ENCODE results near the gene DNMT1.
"Not testable (repeated sequence)": the region's sequence is repeated elsewhere in the genome, so short reads cannot be mapped to it uniquely, and the experiment has no call there.

Gene DNMT1

DNA sequence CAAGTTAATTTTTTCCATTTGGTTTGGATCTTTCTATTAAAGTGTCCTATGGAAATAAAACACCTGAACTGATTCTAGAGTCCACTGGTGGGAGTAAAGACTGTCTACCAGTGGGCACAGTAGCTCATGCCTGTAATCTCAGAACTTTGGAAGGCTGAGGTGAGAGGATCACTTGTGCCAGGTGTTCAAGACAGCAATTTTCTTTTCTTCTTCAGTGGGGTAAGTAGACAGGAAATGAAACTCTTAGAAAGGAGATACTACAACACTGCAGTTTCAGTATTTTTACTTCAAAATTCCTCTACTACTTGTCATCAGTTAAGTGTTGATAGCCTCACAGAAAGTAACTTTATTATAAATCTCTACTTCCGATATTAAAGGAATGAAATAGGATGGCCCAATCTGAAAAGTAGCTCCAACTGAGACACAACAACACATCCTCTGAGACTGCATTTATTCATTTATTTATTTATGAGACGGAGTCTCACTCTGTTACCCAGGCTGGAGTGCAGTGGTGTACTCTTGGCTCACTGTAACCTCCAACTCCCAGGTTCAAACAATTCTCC is 26.3 kb downstream of the DNMT1 start:
- TF ChIP-seq, protein P1, sequence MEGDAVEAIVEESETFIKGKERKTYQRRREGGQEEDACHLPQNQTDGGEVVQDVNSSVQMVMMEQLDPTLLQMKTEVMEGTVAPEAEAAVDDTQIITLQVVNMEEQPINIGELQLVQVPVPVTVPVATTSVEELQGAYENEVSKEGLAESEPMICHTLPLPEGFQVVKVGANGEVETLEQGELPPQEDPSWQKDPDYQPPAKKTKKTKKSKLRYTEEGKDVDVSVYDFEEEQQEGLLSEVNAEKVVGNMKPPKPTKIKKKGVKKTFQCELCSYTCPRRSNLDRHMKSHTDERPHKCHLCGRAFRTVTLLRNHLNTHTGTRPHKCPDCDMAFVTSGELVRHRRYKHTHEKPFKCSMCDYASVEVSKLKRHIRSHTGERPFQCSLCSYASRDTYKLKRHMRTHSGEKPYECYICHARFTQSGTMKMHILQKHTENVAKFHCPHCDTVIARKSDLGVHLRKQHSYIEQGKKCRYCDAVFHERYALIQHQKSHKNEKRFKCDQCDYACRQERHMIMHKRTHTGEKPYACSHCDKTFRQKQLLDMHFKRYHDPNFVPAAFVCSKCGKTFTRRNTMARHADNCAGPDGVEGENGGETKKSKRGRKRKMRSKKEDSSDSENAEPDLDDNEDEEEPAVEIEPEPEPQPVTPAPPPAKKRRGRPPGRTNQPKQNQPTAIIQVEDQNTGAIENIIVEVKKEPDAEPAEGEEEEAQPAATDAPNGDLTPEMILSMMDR (IDR thresholded peaks at IDR 0.05; ENCODE audit: extremely low read depth, insufficient read depth, missing control alignments), result no peak
- in situ Hi-C loops (cut with MboI; ENCODE audit: low pct_unique_long_range_greater_than_20kb, low sequenced_read_pairs, unreplicated experiment), result no loop called here
- no peak for DNase-seq (ENCODE audit: low spot score)

DNA sequence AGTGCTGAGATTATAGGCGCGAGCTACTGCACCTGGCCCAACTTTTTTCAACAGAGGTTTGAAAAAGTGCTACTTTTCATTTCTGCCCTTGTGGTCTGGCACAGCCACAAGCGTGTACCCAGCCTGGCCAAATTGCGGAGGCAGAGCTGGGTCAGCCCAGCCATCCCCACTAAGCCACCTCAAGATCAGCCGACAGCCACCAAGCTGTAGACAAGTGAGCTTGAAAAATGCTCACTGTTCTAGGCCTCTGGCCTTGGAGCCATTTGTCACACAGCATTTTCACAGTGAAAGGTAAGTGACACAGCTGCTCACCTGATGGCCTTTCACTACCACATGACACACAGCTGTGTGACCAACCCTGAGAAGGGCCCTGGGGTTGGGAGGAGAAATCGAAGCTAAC is 27.3 kb downstream of the DNMT1 start:
- DNase-seq (ENCODE audit: low spot score), result no peak
- TF ChIP-seq, protein P1 (IDR thresholded peaks at IDR 0.05; ENCODE audit: extremely low read depth, insufficient read depth, missing control alignments), result no peak
- in situ Hi-C loops (cut with MboI; ENCODE audit: low pct_unique_long_range_greater_than_20kb, low sequenced_read_pairs, unreplicated experiment), result no loop called here

DNA sequence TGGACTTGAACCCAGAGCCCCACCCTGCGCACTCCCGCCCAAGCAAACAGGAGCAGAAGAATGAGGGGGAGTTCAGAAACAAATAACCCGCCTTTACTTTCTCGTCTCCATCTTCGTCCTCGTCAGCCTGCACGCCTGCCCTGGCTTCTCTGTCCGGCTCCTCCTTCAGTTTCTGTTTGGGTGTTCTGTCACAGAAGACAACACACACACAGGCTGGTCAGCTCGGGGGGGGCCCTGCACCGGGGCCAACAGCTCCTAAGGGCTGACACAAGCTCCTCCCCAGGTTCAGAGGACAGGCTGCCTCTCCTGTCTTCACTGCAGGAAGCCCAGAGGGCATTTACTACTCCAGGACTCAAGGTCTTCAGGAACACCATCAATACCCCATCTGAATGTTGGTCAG is 28.3 kb downstream of the DNMT1 start:
- DNase-seq (ENCODE audit: low spot score); in situ Hi-C loops (cut with MboI; ENCODE audit: low pct_unique_long_range_greater_than_20kb, low sequenced_read_pairs, unreplicated experiment): not testable (repeated sequence)

DNA sequence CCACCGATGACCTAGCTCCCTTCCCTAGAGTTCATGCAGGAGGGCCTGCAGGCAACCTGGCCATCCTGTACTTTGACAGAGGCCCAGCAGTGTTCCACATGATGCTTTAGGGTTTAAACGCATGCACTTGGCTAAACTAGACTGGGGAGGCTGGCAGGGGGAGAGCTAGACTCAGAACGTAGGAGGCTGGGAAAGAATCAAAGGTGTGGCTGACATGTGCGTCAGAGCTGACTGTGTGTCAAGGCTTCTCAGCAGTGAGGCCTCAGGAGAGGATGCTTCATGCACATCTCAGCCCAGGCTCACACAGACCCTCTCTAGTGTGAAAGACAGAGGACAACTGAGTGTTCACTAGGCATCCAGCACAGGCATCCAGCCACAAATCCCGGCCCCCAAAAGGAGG is 28.7 kb downstream of the DNMT1 start:
- TF ChIP-seq, protein P1 (IDR thresholded peaks at IDR 0.05; ENCODE audit: extremely low read depth, insufficient read depth, missing control alignments), result no peak
- DNase-seq (ENCODE audit: low spot score), result no peak
- in situ Hi-C loops (cut with MboI; ENCODE audit: low pct_unique_long_range_greater_than_20kb, low sequenced_read_pairs, unreplicated experiment), result no loop called here

DNA sequence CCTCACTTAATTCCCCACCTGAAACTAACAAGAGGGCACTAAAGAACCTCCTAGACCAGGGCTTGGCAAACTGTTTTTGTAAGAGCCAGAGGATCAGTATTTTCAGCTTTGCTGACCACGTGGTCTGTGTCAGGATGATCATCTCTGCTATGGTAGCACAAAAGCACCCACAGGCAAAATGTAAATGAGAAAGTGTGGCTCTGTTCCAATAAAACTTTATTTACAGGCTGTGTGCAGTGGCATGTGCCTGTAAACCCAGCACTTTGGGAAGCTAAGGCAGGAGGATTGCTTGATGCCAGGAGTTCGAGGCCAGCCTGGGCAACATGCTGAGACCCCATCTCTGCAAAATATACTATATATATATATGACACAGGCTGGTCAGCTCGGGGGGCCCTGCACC is 31.2 kb downstream of the DNMT1 start:
- in situ Hi-C loops (cut with MboI; ENCODE audit: low pct_unique_long_range_greater_than_20kb, low sequenced_read_pairs, unreplicated experiment), result no loop called here
- TF ChIP-seq, protein P1 (IDR thresholded peaks at IDR 0.05; ENCODE audit: extremely low read depth, insufficient read depth, missing control alignments), result no peak
- DNase-seq (ENCODE audit: low spot score), result no peak

DNA sequence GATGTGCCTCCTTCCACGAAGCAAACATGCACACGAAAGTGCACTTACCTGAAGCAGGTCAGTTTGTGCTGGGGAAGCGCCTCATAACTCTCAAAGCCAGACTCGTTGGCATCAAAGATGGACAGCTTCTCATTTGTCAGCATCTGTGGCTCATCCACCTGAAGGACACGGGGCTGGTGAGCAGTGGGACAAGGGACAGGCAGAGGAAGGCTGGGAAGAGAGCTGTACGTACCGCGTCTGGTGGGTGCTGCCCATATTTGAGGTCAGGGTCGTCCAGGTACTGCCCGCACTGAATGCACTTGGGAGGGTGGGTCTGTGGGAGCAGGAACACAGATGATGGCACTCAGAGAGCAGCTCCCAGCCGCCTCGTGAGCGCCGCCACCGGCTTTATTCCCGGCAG is 35.1 kb downstream of the DNMT1 start:
- in situ Hi-C loops (cut with MboI; ENCODE audit: low pct_unique_long_range_greater_than_20kb, low sequenced_read_pairs, unreplicated experiment), result no loop called here
- TF ChIP-seq, protein P1 (IDR thresholded peaks at IDR 0.05; ENCODE audit: extremely low read depth, insufficient read depth, missing control alignments), result no peak
- DNase-seq (ENCODE audit: low spot score), result no peak

DNA sequence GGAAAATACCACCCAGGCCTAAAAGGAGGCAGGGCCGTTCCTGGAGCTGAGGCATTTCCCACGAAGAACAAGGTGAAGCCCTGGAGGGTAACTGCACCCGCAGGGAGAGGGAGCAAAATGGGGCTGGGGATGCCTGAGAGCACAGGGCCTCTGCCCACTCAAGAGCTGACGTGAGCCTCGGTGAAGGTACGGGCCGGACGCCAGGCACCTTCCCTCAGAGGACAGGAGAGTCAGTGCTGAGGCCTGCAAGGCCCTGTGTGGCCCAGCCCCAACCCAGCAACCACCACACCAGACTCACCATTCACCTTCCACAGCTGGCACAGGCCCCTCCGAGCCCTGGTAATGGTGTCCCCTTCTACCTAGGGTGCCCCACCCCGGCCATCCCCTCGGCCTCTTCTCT is 36.3 kb downstream of the DNMT1 start:
- in situ Hi-C loops (cut with MboI; ENCODE audit: low pct_unique_long_range_greater_than_20kb, low sequenced_read_pairs, unreplicated experiment), result no loop called here
- DNase-seq (ENCODE audit: low spot score), result no peak
- TF ChIP-seq, protein P1 (IDR thresholded peaks at IDR 0.05; ENCODE audit: extremely low read depth, insufficient read depth, missing control alignments), result no peak

Measured in GM13977 (cell line).